RWPE2 (cell line): ENCODE measurements around the gene MSMB.
"Not testable (repeated sequence)": the region's sequence is repeated elsewhere in the genome, so short reads cannot be mapped to it uniquely, and the experiment has no call there.

Experiments
- ATAC-seq: fragments of 200-7000 bp; cut with Tn5 transposase; 3 replicates; pipeline ENCODE4 v1.9.1; 2021; ENCODE audit warnings: low read depth
- DNase-seq: peaks from one replicate; pipeline ENCODE4 v3.0.0-alpha.2; 2020; ENCODE audit warnings: low spot score
- H3K27ac ChIP-seq: fragments of 450-650 bp; 2 replicates; pipeline ENCODE4 v1.5.1; 2017; ENCODE audit warnings: mild to moderate bottlenecking; ENCODE audit not compliant: poor library complexity, severe bottlenecking
- H3K27me3 ChIP-seq: fragments of 250-450 bp; sonication (Bioruptor Pico); 2 replicates; pipeline ENCODE4 v1.5.1; 2021; ENCODE audit warnings: mild to moderate bottlenecking, moderate library complexity; ENCODE audit not compliant: insufficient read depth, poor library complexity, severe bottlenecking
- H3K36me3 ChIP-seq: fragments of 250-450 bp; sonication (Bioruptor Pico); 2 replicates; pipeline ENCODE4 v1.5.1; 2020; ENCODE audit warnings: low read depth, mild to moderate bottlenecking, moderate library complexity
- H3K4me1 ChIP-seq: fragments of 250-450 bp; sonication (Bioruptor Pico); 2 replicates; pipeline ENCODE4 v1.5.1; 2021; ENCODE audit warnings: mild to moderate bottlenecking, moderate library complexity; ENCODE audit not compliant: insufficient read depth, poor library complexity, severe bottlenecking
- H3K4me3 ChIP-seq: fragments of 250-450 bp; sonication (Bioruptor Pico); 2 replicates; pipeline ENCODE4 v1.5.1; 2021; ENCODE audit warnings: mild to moderate bottlenecking, moderate library complexity; ENCODE audit not compliant: severe bottlenecking
- H3K9me3 ChIP-seq: fragments of 250-450 bp; sonication (Bioruptor Pico); 2 replicates; pipeline ENCODE4 v1.5.1; 2021; ENCODE audit warnings: mild to moderate bottlenecking, moderate library complexity; ENCODE audit not compliant: severe bottlenecking
- TF ChIP-seq, protein P1 (sequence below): fragments of 450-650 bp; IDR thresholded peaks from one replicate; pipeline ENCODE4 v1.5.1; 2017; ENCODE audit warnings: mild to moderate bottlenecking, moderate library complexity; ENCODE audit not compliant: poor library complexity, severe bottlenecking

Gene MSMB

DNA sequence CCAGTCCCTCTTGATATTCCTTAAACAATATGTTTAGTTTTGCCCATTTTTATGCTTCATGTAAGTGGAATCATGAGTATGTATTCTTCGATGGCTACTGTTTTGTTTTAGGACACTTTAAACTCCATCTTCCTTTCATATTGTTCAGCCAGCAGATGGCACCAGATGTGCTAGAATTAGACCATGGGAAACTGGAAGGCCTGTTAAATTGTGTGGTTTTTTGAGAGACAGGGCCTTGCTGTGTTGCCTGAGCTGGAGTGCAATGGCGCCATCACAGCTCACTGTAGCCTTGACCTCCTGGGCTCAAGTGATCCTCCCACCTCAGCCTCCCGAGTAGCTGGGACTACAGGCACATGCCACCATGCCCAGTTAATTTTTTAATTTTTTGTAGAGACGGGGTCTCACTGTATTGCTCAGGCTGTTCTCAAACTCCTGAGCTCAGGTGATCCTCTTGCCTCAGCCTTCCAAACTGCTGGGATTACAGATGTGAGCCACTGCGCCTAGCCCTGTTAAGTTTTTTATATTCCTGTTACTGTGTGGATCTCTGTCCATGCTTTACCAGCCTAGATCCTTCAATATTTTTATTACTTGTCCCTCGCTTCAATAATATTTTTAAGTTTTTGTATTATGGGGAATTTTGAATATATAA is 62.4 kb downstream of the MSMB start:
- DNase-seq, H3K27ac ChIP-seq, H3K4me3 ChIP-seq, H3K27me3 ChIP-seq, H3K4me1 ChIP-seq, H3K9me3 ChIP-seq: not testable (repeated sequence)
- peaks cover 23% of the 10 kb centered on the region for H3K36me3 ChIP-seq
- ATAC-seq: peak; percentile 64; the same call in 1 of the 3 replicates
- TF ChIP-seq, protein P1, sequence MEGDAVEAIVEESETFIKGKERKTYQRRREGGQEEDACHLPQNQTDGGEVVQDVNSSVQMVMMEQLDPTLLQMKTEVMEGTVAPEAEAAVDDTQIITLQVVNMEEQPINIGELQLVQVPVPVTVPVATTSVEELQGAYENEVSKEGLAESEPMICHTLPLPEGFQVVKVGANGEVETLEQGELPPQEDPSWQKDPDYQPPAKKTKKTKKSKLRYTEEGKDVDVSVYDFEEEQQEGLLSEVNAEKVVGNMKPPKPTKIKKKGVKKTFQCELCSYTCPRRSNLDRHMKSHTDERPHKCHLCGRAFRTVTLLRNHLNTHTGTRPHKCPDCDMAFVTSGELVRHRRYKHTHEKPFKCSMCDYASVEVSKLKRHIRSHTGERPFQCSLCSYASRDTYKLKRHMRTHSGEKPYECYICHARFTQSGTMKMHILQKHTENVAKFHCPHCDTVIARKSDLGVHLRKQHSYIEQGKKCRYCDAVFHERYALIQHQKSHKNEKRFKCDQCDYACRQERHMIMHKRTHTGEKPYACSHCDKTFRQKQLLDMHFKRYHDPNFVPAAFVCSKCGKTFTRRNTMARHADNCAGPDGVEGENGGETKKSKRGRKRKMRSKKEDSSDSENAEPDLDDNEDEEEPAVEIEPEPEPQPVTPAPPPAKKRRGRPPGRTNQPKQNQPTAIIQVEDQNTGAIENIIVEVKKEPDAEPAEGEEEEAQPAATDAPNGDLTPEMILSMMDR: peak; percentile 36
